IPS-18c (cell line): ENCODE data around the gene TBCK.

Experiments
- H3K4me3 ChIP-seq: 2 replicates; pipeline ENCODE4 v1.7.0; 2013; ENCODE audit warnings: low read depth, mild to moderate bottlenecking, low read length, moderate library complexity; ENCODE audit not compliant: insufficient read depth
- H3K9me3 ChIP-seq: one replicate; pipeline ENCODE4 v1.6.1; 2013; ENCODE audit warnings: mild to moderate bottlenecking, low read length, moderate library complexity; ENCODE audit not compliant: control insufficient read depth, insufficient read depth

TBCK gene

GRCh38 chr4:106058921-106059320 lies 257.1 kb downstream of the TBCK start:
- Histone ChIP-seq H3K4me3 (no peak overlapping the region), H3K9me3 (no peaks in the 10 kb centered on the region)

DNA sequence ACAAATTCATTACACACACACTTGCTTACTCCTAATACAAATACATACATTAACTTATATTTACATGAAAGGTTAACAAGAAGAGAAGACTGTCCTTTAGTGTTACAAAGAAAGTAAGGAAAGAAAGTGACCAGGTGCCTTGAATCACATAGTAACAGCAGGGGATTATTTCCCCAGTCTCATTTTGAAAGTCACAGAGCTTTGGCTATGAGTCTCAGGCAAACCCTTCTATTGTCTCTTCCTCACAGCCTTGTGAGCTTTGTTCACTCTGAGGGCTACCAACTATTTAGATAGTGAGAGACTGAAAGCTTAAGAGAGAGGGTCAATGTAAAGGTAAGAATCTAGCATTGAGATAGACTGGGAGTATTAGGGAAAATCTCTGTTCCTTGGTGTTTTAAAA lies 259.1 kb downstream of the TBCK start:
- no peak overlapping the region for H3K4me3 ChIP-seq
- H3K9me3 ChIP-seq, result no peaks in the 10 kb centered on the region

GRCh38 chr4:106051514-106051913 lies 264.5 kb downstream of the TBCK start:
- H3K9me3 ChIP-seq, result no peaks in the 10 kb centered on the region
- no peak overlapping the region for H3K4me3 ChIP-seq

DNA sequence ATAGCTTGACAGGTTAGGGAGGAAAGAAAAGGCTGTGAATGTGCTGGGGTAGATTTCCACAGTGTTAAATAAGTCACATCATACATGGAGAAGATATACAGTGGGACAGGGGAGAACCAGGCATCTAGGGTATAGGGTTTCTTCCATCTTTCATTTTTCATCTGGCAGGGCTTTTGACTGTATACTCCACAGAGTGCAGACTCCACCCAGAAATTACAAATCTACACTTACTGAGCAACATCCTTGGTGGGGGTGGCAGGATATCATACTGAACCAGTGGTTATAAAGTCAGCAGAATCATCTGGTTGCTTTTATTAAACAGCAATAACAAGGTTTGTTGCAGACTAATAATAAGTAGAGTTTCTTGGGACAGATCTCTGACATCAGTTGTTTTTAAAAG lies 266.5 kb downstream of the TBCK start:
- H3K9me3 ChIP-seq, result no peaks in the 10 kb centered on the region
- H3K4me3 ChIP-seq, result no peak overlapping the region

DNA sequence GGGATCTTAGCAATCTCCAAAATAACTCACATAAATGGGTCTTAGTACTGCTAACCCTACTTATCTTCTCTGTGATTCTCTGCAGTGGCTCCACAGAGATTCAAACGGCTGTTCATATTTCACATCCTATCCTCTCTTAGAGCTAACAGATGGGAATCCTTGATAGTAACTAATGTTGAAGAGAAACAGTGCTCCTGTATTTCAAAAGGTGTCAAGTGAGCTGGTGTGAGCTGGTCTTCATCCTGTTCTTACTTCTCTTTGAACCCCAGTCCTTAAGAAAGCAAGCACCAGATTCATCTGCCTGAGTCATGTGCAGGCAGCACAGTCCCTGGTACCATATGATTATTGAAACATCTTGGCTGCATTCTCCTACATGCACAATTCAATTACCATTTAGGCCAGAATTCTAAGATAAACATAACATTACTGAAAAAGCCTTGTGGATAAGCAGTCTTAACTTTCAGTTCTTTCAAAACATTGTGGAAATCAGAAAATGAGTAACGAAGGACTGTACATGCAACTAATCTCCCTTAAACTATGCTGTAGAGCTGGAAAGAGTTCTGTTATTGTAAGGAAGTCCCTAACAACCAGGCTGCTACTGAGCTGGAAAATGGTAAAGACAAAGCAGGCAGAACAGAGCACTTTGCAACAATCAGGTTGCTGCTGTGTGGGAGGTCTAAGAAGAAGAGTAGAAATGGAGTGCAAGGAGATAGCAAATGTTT lies 267.6 kb downstream of the TBCK start:
- no peak overlapping the region for H3K4me3 ChIP-seq

GRCh38 chr4:106046083-106046482 lies 269.9 kb downstream of the TBCK start:
- Histone ChIP-seq H3K9me3 (no peaks in the 10 kb centered on the region), H3K4me3 (no peak overlapping the region)

More for the DNA sequence above, 267.6 kb downstream of the TBCK start:
- no peaks in the 10 kb centered on the region for H3K9me3 ChIP-seq

GRCh38 chr4:106041294-106042002 lies 274.6 kb downstream of the TBCK start:
- Histone ChIP-seq H3K9me3 (no peaks in the 10 kb centered on the region), H3K4me3 (no peak overlapping the region)

GRCh38 chr4:106039796-106040195 lies 276.2 kb downstream of the TBCK start:
- H3K4me3 ChIP-seq, result no peak overlapping the region
- no peaks in the 10 kb centered on the region for H3K9me3 ChIP-seq

DNA sequence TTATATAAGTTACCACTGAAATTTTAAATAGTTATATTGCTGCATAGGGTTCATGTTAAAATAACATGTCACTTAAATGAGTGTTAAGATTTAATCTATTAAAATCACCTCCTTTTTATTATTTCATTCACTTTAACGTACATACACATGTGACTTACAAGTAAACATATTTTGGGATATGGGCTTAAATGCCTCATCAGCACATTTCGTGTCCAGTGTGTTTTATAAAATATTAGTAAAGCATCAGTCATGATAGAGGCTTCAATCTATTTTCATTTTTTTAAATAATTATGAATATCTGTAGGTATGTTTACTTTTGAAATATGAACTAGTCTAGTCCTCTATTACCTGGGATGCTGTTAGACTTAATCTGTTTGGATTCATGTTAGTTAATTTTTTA lies 277.1 kb downstream of the TBCK start:
- H3K9me3 ChIP-seq, result no peaks in the 10 kb centered on the region
- H3K4me3 ChIP-seq, result no peak overlapping the region

GRCh38 chr4:106038012-106038411 lies 278.0 kb downstream of the TBCK start:
- no peaks in the 10 kb centered on the region for H3K9me3 ChIP-seq
- H3K4me3 ChIP-seq, result no peak overlapping the region

GRCh38 chr4:106036848-106037247 lies 279.2 kb downstream of the TBCK start:
- H3K9me3 ChIP-seq, result no peaks in the 10 kb centered on the region
- no peak overlapping the region for H3K4me3 ChIP-seq

DNA sequence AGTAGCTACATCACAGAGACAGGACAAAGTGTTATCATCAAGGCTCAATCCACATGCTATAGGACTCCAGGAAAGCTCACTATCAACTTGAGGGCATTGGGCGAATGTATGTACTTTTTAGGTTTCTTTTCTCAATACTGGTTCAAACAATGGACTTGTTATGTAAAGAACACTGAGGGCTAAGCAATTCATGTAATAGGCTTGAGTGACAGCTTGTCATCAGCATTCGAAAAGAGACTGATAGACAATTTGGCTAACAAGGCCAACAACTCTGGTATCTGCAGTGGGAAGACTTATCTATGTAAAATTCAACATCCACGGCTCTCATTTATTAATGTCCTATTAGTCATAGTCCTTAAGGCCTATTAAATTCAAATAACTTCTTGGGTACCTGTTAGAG lies 279.7 kb downstream of the TBCK start:
- H3K4me3 ChIP-seq, result no peak overlapping the region
- H3K9me3 ChIP-seq, result no peaks in the 10 kb centered on the region

DNA sequence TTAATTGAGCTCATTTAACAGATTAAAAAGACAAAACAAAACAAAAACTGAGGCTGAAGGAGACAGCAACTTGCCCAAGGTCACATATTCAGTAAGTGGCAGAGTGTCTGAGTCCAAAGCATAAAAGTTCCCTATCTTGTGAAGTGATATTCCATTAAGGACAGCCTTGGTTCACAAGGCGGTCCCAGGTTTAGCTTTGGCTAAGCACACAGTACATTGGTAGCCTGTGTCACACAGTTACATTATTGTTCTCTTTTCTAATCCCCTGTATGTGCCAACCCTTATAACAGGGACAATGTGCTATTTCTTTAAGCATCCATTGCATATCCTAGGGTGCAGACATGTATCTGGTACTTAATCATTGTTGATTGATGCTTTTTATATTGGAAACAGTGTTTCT lies 280.8 kb downstream of the TBCK start:
- Histone ChIP-seq H3K9me3 (no peaks in the 10 kb centered on the region), H3K4me3 (no peak overlapping the region)

DNA sequence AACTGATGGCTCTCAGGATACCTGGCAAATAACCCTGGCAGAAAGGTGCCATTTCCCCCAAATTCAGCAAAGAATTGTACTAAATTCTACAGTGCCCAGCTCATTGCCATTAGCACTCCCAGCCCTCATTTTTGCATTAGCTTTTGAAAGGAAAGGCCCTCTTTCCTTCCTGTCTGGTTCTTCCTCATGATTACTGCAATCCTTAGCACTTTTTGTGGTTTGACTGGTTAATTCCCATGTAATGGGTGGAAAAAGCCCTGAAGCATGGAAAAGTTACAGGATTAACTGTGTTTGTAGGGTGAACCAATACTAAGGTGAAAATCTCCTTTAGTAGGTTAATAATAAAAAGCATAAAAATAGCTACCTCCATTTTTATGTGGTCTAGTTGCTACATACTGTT lies 281.3 kb downstream of the TBCK start:
- no peaks in the 10 kb centered on the region for H3K9me3 ChIP-seq
- no peak overlapping the region for H3K4me3 ChIP-seq

- Histone ChIP-seq H3K9me3 (peaks cover 1% of the 10 kb centered on the region), H3K4me3 (no peak overlapping the region)
Observed at GRCh38 chr4:106034220-106034619, 281.8 kb downstream of the TBCK start.

DNA sequence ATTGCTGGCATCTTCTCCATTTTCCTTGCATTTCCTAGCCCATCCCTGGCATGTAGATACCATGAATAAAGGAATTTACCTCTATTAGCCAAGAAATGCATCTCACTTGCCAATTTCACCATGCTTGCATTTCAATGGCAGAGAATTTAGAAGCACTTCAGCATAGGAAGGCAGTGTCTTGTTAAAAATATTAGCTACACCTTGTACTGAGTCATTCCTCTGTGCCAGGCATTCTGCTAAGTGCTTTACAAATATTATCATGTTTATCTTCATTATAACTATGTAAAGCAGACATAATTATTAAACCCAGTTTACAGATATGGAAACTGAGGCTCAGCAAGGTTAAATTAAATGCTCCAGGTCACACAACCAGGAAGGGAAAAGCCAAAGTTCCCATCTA lies 282.5 kb downstream of the TBCK start:
- H3K4me3 ChIP-seq, result no peak overlapping the region
- peaks cover 4% of the 10 kb centered on the region for H3K9me3 ChIP-seq

DNA sequence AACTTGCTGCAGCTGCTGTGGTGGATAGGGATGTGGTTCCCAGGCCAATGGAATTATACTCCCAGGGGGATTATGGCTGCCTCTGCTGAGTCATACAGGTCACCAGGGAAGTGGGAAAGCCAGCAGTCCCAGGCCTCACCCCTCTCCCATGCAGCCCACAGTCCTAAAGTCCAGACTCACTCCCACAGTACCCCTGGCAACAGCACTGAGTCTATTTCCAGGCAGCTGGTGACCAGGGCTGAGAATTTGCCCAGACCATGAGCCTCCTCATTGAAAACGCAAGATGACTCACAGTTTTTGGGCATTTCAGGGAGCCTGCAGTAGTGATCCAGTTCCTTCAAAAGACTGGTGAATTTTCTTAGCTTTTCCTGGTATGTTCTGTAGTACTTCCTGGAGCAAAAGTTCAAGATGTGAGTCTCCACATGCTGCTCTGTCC lies 283.1 kb downstream of the TBCK start:
- Histone ChIP-seq H3K9me3 (peaks cover 4% of the 10 kb centered on the region), H3K4me3 (no peak overlapping the region)

DNA sequence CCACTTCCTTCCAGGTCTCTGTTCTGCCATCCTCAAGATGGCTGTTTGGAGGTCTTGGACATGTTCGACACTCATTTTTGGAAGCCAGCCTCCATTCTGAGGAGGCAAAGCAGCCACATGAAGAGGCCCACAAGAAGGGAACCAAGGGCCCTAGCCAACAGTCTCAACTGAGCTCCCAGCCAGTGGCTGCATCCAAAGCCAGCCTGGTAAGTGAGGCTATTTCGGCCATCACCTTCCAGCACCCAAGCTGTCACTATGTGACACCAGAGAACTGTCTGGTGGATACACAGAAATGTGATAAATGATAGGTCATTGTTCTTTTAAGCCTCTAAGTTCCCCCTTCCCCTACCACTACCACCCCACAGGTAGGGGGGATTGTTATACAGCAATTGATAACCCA lies 293.6 kb downstream of the TBCK start:
- Histone ChIP-seq H3K9me3 (no peaks in the 10 kb centered on the region), H3K4me3 (no peak overlapping the region)
